Kidney (tissue), 14 donors: Measurements from ENCODE around the gene RAD50. TPM values are rescaled to one million over a fixed set of nuclear protein-coding genes. Genes with fewer than 3 reads are reported as not detected.

Experiments used
- DNase-seq, 5 donors: peaks; one replicate each; pipeline ENCODE4 v3.0.0-alpha.2; 2013 to 2020
- FAIRE-seq: peaks from 2 replicates; lab custom pipeline; 2012; peaks lifted over from hg19 to GRCh38; lab: Jason Lieb, UNC
- H3K27ac ChIP-seq, 2 donors: one replicate each; pipeline ENCODE4 v1.7.0; 2013; ENCODE audit warnings: low read depth in 2 of 2, low read length in 2 of 2, inconsistent platforms in 1 of 2
- H3K27me3 ChIP-seq: one replicate; pipeline ENCODE4 v1.7.1; 2013; ENCODE audit warnings: low read length, inconsistent platforms; ENCODE audit not compliant: control insufficient read depth, insufficient read depth
- H3K36me3 ChIP-seq, 3 donors: one replicate each; pipeline versions ENCODE4 v1.7.0 to v1.7.1; 2013; ENCODE audit warnings: low read length in 3 of 3, control low read depth in 1 of 3, inconsistent platforms in 1 of 3; ENCODE audit not compliant: insufficient read depth in 3 of 3, control insufficient read depth in 2 of 3
- H3K4me1 ChIP-seq, 3 donors: one replicate each; pipeline versions ENCODE4 v1.7.0 to v1.7.1; 2013; ENCODE audit warnings: low read length in 3 of 3, inconsistent platforms in 1 of 3, low read depth in 1 of 3; ENCODE audit not compliant: control insufficient read depth in 2 of 3, insufficient read depth in 2 of 3
- H3K4me3 ChIP-seq, 3 donors: one replicate each; pipeline versions ENCODE4 v1.7.0 to v1.8.1; 2013; ENCODE audit warnings: low read length in 3 of 3, control low read depth in 1 of 3, inconsistent platforms in 1 of 3
- H3K9ac ChIP-seq, 3 donors: one replicate each; pipeline versions ENCODE4 v1.7.0 to v1.7.1; 2013; ENCODE audit warnings: low read length in 3 of 3, control low read depth in 1 of 3, inconsistent platforms in 1 of 3
- H3K9me3 ChIP-seq, 3 donors: one replicate each; pipeline versions ENCODE4 v1.7.0 to v1.7.1; 2013; ENCODE audit warnings: low read length in 3 of 3, control low read depth in 1 of 3, inconsistent platforms in 1 of 3; ENCODE audit not compliant: control insufficient read depth in 2 of 3, insufficient read depth in 1 of 3
- intact Hi-C: fragments of 100-400 bp; cut with DNase I; formaldehyde crosslinking; loops from one replicate; pipeline ENCODE4 v1.11.1; 2022
- polyA plus RNA-seq: library from polyadenylated mRNA; stranded (reverse); fragments of 350-450 nt; fragmentation: Illumina TruSeq; extraction: RNeasy Lipid Tissue Mini Kit (QIAGEN cat#74804); gene quantifications from one replicate; pipeline ENCODE4 v1.2.3, GENCODE V29; 2014; ENCODE audit warnings: low read depth, low replicate concordance; ENCODE audit not compliant: insufficient read depth
- total RNA-seq: library from RNA; stranded (reverse); fragmentation: NEBNext Ultra II Directional; extraction: Animal tissue kit (Norgen Biotek cat#: 25700); gene quantifications from one replicate; pipeline ENCODE4 v1.2.1, GENCODE V29; 2021
- TF ChIP-seq, protein P1 (sequence below): IDR thresholded peaks from 3 replicates; pipeline ENCODE4 v1.5.1; 2012; ENCODE audit warnings: mild to moderate bottlenecking, moderate library complexity, borderline replicate concordance; ENCODE audit not compliant: insufficient read depth; ENCODE audit errors: extremely low read depth
- donor health status: control.
- donor health status: control.
- donor health status: control.
- donor health status: control.
- donor health status: control.
- donor health status: DM: yes; HTN: yes; CAD: no.
- donor health status: Normal renal cell carcinoma (clear cell type).

RAD50 gene
- total and polyA plus RNA-seq, 2 donors from 2014 or later: 12.6 to 36.4 TPM

DNA sequence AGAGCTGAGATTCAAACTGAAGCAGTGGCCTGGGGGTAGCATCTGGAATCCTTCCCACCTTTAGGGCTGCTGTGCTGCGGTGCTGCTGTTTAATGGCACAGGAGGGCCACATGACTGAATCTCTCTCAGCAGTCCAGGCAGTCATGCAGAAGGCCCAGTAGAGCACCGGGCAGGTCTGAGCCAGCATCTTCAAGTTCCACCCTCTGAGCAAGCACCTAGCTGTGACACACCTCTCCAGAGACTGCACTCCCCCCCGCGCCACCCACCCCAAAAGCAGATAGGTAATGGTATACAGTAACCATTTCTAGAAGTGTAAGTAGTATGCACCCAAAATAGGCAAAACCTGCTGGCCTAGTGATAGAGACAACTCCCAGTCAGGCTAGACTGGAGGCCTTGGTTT lies 125.2 kb downstream of the RAD50 start:
- FAIRE-seq: no peak
- no peak overlapping the region for H3K27ac ChIP-seq
- intact Hi-C loops: no loop called here

DNA sequence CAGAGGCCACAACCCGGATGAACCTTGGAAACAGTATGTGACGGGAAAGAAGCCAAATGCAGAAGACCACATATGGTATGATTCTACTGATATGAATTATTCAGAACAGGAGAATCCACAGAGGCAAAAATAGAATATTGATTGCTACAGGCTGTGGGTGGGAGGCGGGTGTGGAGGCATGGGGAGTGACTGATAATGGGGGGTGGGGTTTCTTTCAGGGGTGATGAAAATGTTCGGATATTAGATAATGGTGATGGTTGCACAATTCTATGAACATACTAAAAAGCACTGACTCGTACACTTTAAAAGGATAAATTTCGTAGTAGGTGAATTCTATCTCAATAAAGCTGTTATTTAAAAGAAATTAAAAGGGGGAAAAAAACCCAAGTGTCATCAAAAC lies 127.7 kb downstream of the RAD50 start:
- H3K9ac ChIP-seq: no peak overlapping the region
- no peaks in the 10 kb centered on the region for H3K9me3 ChIP-seq
- TF ChIP-seq, protein P1, sequence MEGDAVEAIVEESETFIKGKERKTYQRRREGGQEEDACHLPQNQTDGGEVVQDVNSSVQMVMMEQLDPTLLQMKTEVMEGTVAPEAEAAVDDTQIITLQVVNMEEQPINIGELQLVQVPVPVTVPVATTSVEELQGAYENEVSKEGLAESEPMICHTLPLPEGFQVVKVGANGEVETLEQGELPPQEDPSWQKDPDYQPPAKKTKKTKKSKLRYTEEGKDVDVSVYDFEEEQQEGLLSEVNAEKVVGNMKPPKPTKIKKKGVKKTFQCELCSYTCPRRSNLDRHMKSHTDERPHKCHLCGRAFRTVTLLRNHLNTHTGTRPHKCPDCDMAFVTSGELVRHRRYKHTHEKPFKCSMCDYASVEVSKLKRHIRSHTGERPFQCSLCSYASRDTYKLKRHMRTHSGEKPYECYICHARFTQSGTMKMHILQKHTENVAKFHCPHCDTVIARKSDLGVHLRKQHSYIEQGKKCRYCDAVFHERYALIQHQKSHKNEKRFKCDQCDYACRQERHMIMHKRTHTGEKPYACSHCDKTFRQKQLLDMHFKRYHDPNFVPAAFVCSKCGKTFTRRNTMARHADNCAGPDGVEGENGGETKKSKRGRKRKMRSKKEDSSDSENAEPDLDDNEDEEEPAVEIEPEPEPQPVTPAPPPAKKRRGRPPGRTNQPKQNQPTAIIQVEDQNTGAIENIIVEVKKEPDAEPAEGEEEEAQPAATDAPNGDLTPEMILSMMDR: no peak
- H3K4me3 ChIP-seq: no peak overlapping the region
- DNase-seq: no peak
- no peak for FAIRE-seq
- H3K27me3 ChIP-seq: no peaks in the 10 kb centered on the region
- intact Hi-C loops: no loop called here
- no peaks in the 10 kb centered on the region for H3K36me3 ChIP-seq
- H3K27ac ChIP-seq: no peak overlapping the region
- H3K4me1 ChIP-seq: no peaks in the 10 kb centered on the region

More for the DNA sequence above, 125.2 kb downstream of the RAD50 start:
- Histone ChIP-seq H3K9me3 (no peaks in the 10 kb centered on the region), H3K4me1 (no peaks in the 10 kb centered on the region), H3K36me3 (no peaks in the 10 kb centered on the region), H3K27me3 (no peaks in the 10 kb centered on the region), H3K9ac (no peak overlapping the region), H3K4me3 (no peak overlapping the region)
- no peak for DNase-seq
- TF ChIP-seq, protein P1: no peak

DNA sequence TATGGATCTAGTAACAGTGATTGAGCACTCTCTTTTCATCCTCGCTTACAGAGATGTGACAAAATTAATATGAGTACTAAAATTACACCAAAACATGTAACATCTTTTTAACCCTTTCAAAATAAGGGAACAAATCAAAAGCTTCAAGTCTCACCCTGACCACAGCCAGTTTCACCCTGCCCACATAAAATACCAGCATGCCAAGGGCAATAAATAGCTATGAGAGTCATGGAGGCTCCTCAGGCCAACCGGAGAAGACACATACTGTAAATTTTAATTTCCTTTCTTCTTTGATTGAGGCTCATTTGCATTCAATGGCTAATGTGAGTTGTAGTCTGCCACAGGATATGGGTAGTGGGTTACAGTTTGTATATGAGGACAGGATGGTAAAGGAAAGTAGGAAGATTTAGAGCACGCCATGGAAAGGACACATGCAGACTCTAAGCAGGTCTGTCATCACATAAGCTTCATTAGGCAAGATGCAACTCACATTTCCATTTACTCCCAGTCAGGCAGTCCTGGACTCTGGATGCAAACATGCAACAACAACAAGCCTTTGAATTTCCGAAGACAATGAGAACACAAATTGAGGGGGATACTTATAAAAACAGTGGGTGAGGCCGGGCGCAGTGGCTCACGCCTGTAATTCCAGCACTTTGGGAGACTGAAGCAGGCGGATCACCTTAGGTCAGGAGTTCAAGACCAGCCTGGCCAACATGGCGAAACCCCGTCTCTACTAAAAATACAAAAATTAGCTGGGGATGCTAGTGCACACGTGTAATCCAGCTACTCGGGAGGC lies 128.3 kb downstream of the RAD50 start:
- H3K27ac ChIP-seq: no peak overlapping the region
- DNase-seq: no peak
- no peak overlapping the region for H3K4me3 ChIP-seq
- intact Hi-C loops: no loop called here
- H3K9me3 ChIP-seq: no peaks in the 10 kb centered on the region
- no peak for FAIRE-seq
- no peak overlapping the region for H3K9ac ChIP-seq
- H3K4me1 ChIP-seq: no peaks in the 10 kb centered on the region
- H3K27me3 ChIP-seq: no peaks in the 10 kb centered on the region
- TF ChIP-seq, protein P1: no peak
- H3K36me3 ChIP-seq: no peaks in the 10 kb centered on the region
